ENCODE data around the gene TTLL12.

GRCh38 chr22:43230571-43230970 is 43.6 kb upstream of the TTLL12 start:
- no peak for TF ChIP-seq CTCF (conservative IDR thresholded peaks at IDR 0.05)
- no peak for TF ChIP-seq EZH2 (IDR thresholded peaks at IDR 0.05; ENCODE audit: low read depth)
